Measurements from ENCODE around the gene LRRC4C. TPM values are rescaled to one million over a fixed set of nuclear protein-coding genes. Genes with fewer than 3 reads are reported as not detected.
"Not testable (repeated sequence)": the region's sequence is repeated elsewhere in the genome, so short reads cannot be mapped to it uniquely, and the experiment has no call there.

The LRRC4C gene
- total RNA-seq, 1 donor from 2014 or later, result not detected

DNA sequence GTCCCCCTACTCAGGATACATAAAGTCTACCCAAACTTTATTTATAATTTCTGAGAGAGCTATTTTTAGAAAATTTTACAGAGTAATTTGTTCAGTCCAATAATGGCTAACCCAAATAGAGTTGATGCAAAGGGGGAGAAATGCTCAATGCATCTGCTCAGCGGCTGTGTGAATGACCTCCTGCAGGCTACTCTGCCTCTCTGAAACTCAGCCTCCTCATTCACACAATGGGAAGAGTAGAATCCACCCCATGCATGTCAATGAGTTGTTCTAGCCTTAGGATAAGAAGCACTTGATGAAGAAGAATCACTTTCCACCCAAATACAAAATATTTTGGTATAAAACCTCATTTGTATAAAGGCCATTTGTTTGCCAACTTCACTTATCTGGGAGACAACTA lies 1204.0 kb downstream of the LRRC4C start:
- intact Hi-C loops (cut with micrococcal nuclease), result no loop called here

DNA sequence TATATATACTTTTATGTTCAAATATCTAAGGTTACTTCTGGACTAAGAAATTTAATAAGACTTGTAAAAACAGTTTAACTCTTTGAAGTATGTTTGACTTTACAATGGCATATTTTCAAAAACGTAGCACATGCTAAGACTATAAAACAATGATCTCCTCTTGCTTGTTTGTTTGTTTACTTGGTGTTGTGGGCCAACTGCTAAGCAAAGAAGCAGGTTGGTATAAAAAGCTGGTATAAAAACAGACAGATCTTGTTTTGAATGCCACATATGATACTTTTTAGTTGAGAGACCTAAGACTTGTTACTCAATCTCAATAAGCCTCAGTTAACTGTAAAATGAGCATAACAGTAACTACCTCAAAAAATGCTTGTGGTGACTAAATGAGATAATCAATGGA lies 1206.3 kb downstream of the LRRC4C start:
- intact Hi-C loops (cut with micrococcal nuclease), result no loop called here

GRCh38 chr11:40252236-40252635 lies 1207.2 kb downstream of the LRRC4C start:
- intact Hi-C loops (cut with micrococcal nuclease), result no loop called here

DNA sequence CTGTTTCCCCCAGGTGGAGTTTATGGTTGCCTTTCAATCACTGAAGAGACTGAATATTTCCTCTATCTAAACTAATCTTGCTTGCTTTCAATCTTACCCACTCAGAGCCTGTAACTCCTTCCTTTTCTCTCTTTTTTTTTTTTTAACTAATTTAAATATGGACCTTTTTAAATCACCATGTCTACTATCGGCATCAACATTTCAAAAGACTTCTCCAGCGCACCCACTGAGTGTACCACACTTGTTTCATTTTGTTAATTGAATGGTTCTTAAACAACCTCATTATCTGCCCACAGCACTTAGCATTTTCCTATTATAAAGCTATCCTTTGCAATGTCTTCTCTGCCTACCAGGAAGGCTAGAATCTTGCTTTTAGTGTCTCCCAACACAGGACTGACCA lies 1212.5 kb downstream of the LRRC4C start:
- intact Hi-C loops (cut with micrococcal nuclease), result no loop called here

GRCh38 chr11:40241524-40242051 lies 1217.9 kb downstream of the LRRC4C start:
- intact Hi-C loops (cut with micrococcal nuclease), result no loop called here

DNA sequence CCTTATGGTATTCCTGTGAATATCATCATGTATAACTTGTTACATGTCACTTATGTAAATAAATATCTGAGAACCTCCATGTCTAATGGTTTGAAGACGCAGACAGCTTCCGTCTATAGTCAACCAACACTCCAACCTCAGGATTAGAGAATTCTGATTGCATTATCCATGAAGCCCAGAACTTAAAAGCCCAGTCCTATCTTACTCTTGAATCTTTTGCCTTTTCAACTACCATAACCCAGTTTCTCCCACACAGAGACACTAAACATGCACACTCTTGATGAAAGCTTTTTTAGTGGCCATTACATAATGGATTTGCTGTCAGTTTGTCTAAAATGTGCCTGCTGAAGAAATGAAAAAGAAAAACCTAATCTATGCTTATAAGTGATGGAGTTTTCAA lies 1219.2 kb downstream of the LRRC4C start:
- intact Hi-C loops (cut with micrococcal nuclease), result no loop called here

DNA sequence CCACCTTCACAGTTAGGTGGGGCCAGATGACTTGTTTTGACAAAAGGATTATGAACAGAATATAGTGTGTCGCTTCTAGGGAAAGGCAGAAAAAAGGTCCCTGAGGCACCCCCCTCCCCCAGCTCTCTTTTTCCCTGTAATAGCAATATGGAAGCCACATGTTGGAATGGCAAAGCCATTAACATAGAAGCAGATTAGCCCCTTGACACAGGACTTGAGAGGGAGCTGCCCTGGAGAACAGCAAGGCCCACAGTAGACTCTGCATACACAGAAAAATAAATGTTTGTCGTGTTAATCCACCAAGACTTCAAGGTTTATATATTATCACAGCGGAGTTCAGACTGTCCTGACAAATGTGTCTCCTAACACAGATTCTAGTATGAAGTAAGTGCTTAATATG lies 1222.9 kb downstream of the LRRC4C start:
- intact Hi-C loops (cut with micrococcal nuclease), result no loop called here

- intact Hi-C loops (cut with micrococcal nuclease), result no loop called here
Observed at GRCh38 chr11:40235841-40236240, 1223.6 kb downstream of the LRRC4C start.

DNA sequence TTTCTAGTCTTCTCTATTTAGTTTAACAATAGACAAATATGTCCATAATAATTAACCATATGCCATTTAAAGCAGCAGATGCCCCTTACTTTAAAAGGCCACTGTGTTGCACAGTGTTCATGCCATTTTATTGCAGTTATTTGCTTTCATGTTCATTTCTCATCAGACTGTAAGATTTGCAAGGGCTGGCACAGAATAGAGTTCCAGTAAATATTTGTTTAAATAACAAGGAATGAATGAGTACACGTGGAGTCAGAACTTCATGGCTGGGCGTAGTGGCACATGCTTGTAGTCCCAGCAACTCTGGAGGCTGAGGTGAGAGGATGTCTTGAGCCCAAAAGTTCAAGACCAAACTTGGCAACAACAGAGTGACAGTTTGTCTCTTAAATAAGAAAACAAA lies 1228.6 kb downstream of the LRRC4C start:
- intact Hi-C loops (cut with micrococcal nuclease), result no loop called here

DNA sequence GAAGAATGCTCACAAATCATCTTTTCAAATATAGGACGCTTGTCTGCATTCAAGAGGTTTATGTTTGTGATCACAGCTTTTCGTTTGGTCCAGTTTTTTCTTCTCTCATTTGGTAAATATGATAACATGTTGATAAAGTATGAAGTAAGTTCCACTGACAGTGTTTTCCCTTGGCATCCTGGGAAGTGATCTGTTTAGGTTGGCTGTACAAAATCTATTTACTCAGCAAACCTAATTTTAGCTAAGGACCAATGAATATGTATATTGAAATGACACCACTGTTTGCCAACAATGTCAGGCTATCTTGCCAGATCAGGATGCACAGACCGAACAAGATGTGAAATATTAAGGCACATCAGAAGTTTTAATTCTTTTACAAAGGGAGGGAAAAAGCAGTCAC lies 1230.8 kb downstream of the LRRC4C start:
- intact Hi-C loops (cut with micrococcal nuclease), result no loop called here

DNA sequence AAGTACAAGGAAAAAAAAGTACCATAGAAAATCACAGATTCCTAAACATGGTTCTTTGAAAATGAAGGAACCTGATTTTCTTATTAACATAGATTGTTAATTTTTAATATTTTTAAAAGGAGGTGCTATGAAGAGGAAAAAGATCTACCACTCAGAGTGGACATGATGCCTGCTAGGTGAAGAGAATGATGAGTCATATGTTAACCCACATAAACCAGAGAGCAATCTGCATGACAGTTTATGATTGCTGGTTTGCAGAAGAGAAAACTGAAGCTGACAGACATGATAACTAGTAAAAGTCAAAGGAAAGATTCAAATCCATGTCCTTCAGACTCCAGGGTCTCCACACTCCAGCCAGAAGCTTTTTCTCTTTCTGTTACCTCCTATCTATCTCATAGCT lies 1231.7 kb downstream of the LRRC4C start:
- intact Hi-C loops (cut with micrococcal nuclease), result no loop called here

- intact Hi-C loops (cut with micrococcal nuclease), result no loop called here
Observed at GRCh38 chr11:40226654-40227053, 1232.8 kb downstream of the LRRC4C start.

- intact Hi-C loops (cut with micrococcal nuclease), result no loop called here
Observed at GRCh38 chr11:40223596-40224330, 1235.7 kb downstream of the LRRC4C start.

DNA sequence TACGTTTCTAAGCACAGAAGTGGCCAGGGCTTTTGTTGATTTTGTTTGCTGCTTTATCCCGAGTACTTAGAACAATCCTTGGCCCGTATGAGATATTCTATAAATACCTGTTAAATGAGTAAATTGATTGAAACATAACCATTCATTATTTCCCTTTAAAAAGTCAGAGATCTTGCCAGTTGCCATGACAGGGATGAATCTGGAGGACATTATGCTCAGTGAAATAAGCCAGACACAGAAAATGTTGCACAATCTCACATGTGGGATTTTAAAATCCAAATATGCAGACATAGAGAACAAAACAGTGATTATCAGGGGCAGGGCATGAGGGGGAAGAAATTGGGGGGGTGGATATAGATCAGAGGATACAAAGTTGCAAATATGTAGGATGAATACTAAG lies 1240.1 kb downstream of the LRRC4C start:
- intact Hi-C loops (cut with micrococcal nuclease), result no loop called here

- intact Hi-C loops (cut with micrococcal nuclease), result no loop called here
Observed at GRCh38 chr11:40215556-40215955, 1243.9 kb downstream of the LRRC4C start.

DNA sequence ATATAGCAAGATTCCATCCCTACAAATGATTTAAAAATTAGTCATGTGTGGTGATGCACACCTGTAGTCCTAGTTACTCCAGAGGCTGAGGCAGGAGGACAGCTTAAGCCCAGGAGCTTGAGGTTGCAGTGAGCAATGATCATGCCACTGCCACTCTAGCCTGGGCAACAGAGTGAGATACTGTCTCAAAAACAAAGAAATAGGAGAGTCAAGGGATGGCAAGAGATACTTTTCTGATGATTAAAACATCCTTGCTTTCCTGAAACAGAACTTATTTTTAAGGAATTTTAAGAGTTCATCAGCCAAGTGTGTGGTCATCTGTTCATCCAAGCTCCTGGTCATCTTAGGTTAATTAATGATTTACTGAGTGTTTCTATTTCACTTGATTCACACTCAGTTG lies 1252.0 kb downstream of the LRRC4C start:
- intact Hi-C loops (cut with micrococcal nuclease), result no loop called here

GRCh38 chr11:40204228-40204627 lies 1255.2 kb downstream of the LRRC4C start:
- intact Hi-C loops (cut with micrococcal nuclease), result no loop called here

GRCh38 chr11:40203606-40204005 lies 1255.8 kb downstream of the LRRC4C start:
- intact Hi-C loops (cut with micrococcal nuclease), result no loop called here

GRCh38 chr11:40202589-40203270 lies 1256.7 kb downstream of the LRRC4C start:
- intact Hi-C loops (cut with micrococcal nuclease), result no loop called here

- intact Hi-C loops (cut with micrococcal nuclease), result not testable (repeated sequence)
Observed at GRCh38 chr11:40192590-40192989, 1266.9 kb downstream of the LRRC4C start.

GRCh38 chr11:40190294-40190693 lies 1269.2 kb downstream of the LRRC4C start:
- intact Hi-C loops (cut with micrococcal nuclease), result no loop called here

DNA sequence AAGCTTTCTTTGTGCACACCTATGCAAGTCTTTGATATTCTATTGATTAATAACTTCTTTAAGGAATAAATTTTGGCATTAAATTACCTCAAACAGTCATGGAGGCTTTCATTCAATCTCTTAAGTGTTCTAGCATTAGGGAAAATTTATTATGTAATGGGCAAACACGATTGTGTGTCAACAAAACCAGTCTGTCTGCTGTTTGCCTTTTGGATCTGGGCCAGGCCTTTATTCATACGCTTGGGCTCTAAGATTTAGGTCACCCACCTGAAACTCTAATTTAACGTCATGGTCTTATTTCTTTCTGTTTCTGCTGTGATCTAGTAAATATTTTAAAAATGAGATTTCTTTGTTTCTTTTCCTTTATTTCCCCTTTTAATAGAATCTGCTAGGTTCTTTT lies 1270.6 kb downstream of the LRRC4C start:
- intact Hi-C loops (cut with micrococcal nuclease), result no loop called here

DNA sequence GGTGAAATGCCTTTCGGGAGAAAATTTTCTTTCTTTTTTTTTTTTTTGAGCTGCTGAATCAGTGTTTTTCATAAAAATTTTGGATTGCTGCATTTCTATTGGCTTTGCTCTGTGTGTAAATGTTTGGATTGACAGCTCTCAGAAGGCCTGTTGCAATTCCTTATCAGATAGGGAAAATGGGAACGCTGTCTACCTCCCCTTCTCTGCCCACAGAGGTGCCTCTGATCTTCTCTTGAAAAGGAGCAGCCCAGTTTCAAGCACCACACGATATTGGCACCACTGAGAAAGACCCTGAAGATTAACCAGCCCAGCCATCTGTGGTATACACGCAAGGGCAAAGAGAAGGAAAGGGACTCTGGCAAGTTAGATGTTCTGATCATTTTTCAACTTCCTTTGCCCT lies 1272.2 kb downstream of the LRRC4C start:
- intact Hi-C loops (cut with micrococcal nuclease), result no loop called here

All from T-helper 1 cell treated with Interleukin-12 subunit alpha and Interleukin-12 subunit beta and Interleukin-4 antibody, amounts not matched to agents 30 ng/mL and 1 ng/mL, for 36 hours (primary cell).